ENCODE measurements around the gene SLC49A3. TPM values are rescaled to one million over a fixed set of nuclear protein-coding genes. Genes with fewer than 3 reads are reported as not detected.
A peak's percentile ranks its signal among the peaks of the same experiment; 100 is the strongest.

The SLC49A3 gene
- total RNA-seq, 4 donors from 2014 or later, result 5.9 to 18.0 (median 14.3) TPM

- Histone ChIP-seq H3K36me3 (peaks cover 4 to 18% (median 11%) of the 10 kb centered on the region in 3 donors), H3K4me1 (peaks cover 0 to 37% (median 25%) of the 10 kb centered on the region in 4 donors), H3K27ac (peak overlapping the region in 1 of 4 donors; percentile 96), H3K27me3 (no peaks in the 10 kb centered on the region), H3K4me3 (no peak overlapping the region), H3K9me3 (no peaks in the 10 kb centered on the region)
- 73 to 80% methylated on average over 8 to 19 of the region's 19 CpGs for WGBS, 2 donors
- TF ChIP-seq CTCF (IDR thresholded peaks at IDR 0.05), result no peak
- no peak for TF ChIP-seq POLR2A (IDR thresholded peaks at IDR 0.05)
- TF ChIP-seq EP300 (IDR thresholded peaks at IDR 0.05), result no peak
- no peak for DNase-seq (ENCODE audit: low spot score in 2 of 2)
Measured at GRCh38 chr4:675980-676870, 12.7 kb downstream of the SLC49A3 start.

DNA sequence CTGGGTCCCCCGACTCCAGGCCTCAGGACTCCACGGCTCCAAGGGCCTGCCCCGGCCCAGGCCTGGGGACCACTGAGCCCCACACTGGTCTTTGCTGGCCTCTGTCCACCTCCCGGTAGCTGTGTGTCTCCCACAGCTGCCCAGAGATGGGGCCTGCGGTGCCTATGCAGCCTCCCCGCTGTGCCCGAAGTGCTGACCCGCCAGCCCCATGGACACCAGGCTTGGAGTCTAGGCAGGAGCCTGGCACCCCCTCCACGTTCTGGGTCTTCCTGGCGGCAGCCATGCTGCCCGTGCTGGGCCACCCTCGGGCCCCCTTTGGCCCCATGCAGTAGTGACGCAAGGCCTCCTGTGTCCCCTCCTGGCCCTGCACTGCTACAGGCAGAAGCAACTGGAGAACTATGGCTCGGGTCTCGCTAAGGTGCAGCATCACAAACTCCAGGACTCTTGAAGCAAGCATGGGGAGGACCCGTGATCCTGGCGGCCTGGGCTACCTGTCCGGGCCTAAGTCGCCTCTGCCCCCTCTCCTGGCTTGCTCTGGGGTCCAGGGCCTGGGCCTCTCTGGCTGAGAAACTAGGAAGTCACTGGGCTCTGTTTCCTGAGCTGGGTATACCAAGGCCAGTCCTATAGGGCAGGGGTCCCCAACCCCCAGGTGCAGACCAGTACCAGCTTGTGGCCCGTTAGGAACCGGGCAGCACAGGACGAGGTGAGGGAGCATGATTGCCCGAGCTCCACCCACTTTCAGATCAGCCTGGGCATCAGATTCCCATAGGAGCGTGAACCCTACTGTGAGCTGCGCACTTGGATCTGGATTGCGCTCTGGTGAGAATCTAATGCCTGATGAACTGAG, 13.7 kb downstream of the SLC49A3 start:
- TF ChIP-seq CTCF (IDR thresholded peaks at IDR 0.05) (no peak), EP300 (IDR thresholded peaks at IDR 0.05) (no peak), POLR2A (IDR thresholded peaks at IDR 0.05) (no peak)
- 48 to 77% methylated on average over 14 to 22 of the region's 26 CpGs for WGBS, 2 donors
- Histone ChIP-seq H3K9me3 (no peaks in the 10 kb centered on the region), H3K36me3 (peaks cover 6 to 28% (median 11%) of the 10 kb centered on the region in 3 donors), H3K4me1 (peaks cover 0 to 27% (median 18%) of the 10 kb centered on the region in 4 donors), H3K4me3 (peak overlapping the region; percentile 77 to 94 (median 82)), H3K27me3 (no peaks in the 10 kb centered on the region), H3K27ac (peak overlapping the region; percentile 95 to 98 (median 96))
- DNase-seq (ENCODE audit: low spot score in 2 of 2), result no peak

- Histone ChIP-seq H3K27me3 (no peaks in the 10 kb centered on the region), H3K4me1 (peaks cover 0 to 25% (median 16%) of the 10 kb centered on the region in 4 donors), H3K9me3 (no peaks in the 10 kb centered on the region), H3K27ac (peak within 1 kb of the TSS; percentile 95 to 98 (median 96)), H3K36me3 (peaks cover 6 to 29% (median 11%) of the 10 kb centered on the region in 3 donors), H3K4me3 (peak within 1 kb of the TSS; percentile 77 to 94 (median 82))
- 0% methylated on average over 14 to 48 of the region's 84 CpGs for WGBS, 2 donors
- peak; percentile 71 to 93 for TF ChIP-seq EP300 (IDR thresholded peaks at IDR 0.05)
- peak; percentile 86 to 99 (median 97) for TF ChIP-seq CTCF (IDR thresholded peaks at IDR 0.05)
- TF ChIP-seq POLR2A (IDR thresholded peaks at IDR 0.05), result peak; percentile 71 to 90
- DNase-seq (ENCODE audit: low spot score in 2 of 2), result peak; percentile 93 to 94
Measured at GRCh38 chr4:674172-675035, 14.5 kb downstream of the SLC49A3 start, which contains the start of the genes ATP5ME and MYL5. TSS of gene ATP5ME (minus strand) at chr4:674276. CDS start at chr4:674247, 29 bp downstream. TSS of gene MYL5 (plus strand) at chr4:674542. CDS start at chr4:678027, 3,485 bp downstream.

DNA sequence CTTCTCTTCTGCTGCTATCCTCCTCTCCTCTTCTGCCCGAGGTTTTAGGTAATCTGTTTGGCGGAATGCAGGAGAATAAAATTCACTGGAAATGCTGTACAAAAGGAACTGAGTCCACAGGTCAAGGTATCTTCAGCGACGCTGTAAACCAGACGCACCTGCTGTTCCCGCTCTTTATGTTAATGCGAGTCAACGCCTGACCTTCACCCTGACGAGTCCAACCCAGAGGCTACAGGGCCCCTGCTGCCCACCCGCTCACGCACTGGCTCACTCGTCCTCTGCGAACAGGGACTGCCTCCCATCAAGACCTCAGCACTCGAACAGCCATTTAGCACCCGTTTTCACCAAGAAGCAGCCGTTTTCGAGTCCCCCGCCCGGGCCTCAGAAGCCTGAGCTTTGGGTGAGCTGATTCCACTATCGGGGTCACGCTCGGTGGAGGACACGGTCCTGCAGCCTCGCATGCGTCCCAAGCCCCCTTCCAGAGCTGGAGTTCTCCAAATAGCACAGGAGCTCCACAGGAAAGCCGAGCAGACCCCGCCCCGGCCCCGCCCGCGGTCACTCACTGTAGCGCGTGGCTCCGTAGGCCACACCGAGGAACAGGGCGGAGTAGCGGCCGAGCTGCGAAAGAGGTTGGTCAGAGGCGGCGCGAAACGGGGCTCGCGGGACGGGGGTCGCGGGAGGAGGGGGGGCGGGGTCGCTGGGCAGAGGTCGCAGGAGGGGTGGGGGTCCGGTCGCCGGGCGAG, 15.4 kb downstream of the SLC49A3 start:
- Histone ChIP-seq H3K4me3 (peak overlapping the region; percentile 61 to 94 (median 82)), H3K9me3 (no peaks in the 10 kb centered on the region), H3K4me1 (peaks cover 0 to 25% (median 16%) of the 10 kb centered on the region in 4 donors), H3K27me3 (no peaks in the 10 kb centered on the region), H3K27ac (peak overlapping the region; percentile 76 to 98 (median 96)), H3K36me3 (peaks cover 6 to 29% (median 11%) of the 10 kb centered on the region in 3 donors)
- 14 to 21% methylated on average over 23 to 34 of the region's 55 CpGs for WGBS, 2 donors
- DNase-seq (ENCODE audit: low spot score in 2 of 2), result peak; percentile 14 to 36
- no peak for TF ChIP-seq CTCF (IDR thresholded peaks at IDR 0.05)
- no peak for TF ChIP-seq EP300 (IDR thresholded peaks at IDR 0.05)
- no peak for TF ChIP-seq POLR2A (IDR thresholded peaks at IDR 0.05)

All from tibial nerve (tissue), 4 donors.